Measurements from ENCODE around the gene ASPSCR1. TPM values are rescaled to one million over a fixed set of nuclear protein-coding genes. Genes with fewer than 3 reads are reported as not detected.

ASPSCR1 gene
- total RNA-seq, 1 donor from 2014 or later = 32.9 TPM

DNA sequence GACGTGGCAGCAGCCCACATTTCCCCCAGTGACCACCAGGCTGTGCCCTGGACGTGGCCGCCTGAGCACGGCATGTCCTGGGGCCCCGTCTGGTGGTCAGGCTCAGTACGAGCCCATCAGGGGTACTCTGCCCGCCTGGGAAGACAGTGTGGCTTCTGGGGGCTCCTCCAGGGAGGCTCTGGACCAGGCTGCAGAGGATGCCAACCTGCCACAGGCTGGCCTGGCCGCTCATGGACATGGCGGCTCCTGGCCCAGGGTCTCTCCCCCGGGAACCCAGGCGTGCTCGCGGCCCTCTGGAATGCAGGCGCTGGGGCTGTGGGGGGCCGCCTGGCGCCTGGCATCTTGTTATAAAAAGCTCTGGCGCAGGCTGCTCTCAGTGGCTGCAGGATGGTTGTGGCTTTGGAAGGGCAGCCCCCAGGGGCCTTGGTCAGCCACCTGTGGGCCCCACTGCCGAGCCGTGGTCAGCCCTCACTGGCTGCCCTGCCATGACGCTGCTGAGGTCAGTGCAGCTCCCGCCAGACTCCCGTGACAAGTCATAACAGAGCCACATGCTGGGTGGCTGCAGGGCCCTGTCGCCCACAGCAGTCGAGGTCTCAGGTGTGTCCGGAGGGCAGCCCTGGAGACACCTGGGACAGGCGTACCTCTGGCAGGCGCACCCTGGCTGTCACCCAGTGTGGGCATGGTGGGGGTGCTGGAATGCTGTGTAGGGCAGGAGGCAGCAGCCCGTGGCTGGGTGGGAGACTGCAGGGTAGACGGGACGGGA is 30.2 kb downstream of the ASPSCR1 start:
- H3K4me3 Mint-ChIP-seq (ENCODE audit: low read depth) = no peak overlapping the region
- H3K9me3 Mint-ChIP-seq = no peaks in the 10 kb centered on the region
- H3K27me3 Mint-ChIP-seq (ENCODE audit: low read depth) = no peaks in the 10 kb centered on the region
- H3K4me1 Mint-ChIP-seq (ENCODE audit: low read depth) = no peaks in the 10 kb centered on the region
- H3K27ac Mint-ChIP-seq = no peak overlapping the region
- intact Hi-C loops (cut with micrococcal nuclease) = no loop called here
- DNase-seq (ENCODE audit: low spot score) = no peak
- H3K36me3 Mint-ChIP-seq (ENCODE audit: low read depth) = no peaks in the 10 kb centered on the region

DNA sequence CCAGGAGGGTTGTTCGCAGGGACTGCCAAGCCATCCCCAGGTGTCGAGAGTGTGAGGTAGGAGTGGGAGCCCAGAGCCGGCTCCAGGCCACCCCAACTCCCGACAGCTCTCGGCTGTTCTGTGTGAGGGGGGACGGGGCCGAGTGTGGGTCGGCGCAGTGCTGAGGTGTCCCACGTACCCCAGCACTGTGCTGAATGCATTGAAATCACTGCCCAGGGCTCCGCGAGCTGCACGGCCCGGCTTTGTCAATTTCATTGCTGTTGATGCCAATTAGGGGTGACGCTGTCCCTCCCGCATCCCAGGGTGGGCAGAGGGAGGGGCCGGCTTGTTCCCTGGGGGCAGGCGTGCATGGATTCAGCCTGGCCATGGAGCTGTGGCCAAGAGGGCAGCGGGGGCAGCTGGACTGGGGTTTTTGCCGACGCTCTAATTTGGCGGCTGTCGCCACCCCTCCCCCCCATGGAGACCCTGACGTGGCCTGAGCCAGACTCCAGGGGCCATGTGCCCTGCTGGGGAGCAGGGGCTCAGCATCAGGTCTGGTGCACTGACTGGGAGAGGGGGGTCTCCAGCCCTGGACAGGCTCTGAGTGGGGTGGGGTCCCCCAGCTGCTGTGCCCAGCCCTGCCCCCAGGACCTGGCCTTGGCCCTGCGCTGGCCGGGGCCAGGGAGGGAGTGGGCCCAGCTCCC is 31.0 kb downstream of the ASPSCR1 start:
- H3K4me1 Mint-ChIP-seq (ENCODE audit: low read depth) = no peaks in the 10 kb centered on the region
- no peak overlapping the region for H3K27ac Mint-ChIP-seq
- H3K9me3 Mint-ChIP-seq = no peaks in the 10 kb centered on the region
- no peak for DNase-seq (ENCODE audit: low spot score)
- H3K4me3 Mint-ChIP-seq (ENCODE audit: low read depth) = no peak overlapping the region
- intact Hi-C loops (cut with micrococcal nuclease) = no loop called here
- no peaks in the 10 kb centered on the region for H3K36me3 Mint-ChIP-seq (ENCODE audit: low read depth)
- H3K27me3 Mint-ChIP-seq (ENCODE audit: low read depth) = no peaks in the 10 kb centered on the region

DNA sequence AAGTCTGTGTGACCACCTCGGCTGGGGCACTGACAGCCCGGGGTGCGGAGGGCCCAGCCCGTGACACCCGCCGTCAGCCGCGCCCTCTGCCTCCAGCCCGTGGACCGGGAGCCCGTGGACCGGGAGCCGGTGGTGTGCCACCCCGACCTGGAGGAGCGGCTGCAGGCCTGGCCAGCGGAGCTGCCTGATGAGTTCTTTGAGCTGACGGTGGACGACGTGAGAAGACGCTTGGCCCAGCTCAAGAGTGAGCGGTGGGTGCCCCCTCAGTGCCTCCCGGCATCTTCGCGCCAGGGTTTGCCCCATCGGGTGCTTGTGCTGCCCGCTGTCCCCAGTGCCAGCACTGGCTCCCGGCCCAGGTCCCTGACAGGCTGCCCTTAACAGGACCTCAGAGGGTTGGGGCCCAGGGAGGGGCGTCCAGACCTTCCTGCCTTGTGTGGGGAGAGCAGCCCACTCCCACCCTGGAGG is 31.5 kb downstream of the ASPSCR1 start:
- no peak overlapping the region for H3K4me3 Mint-ChIP-seq (ENCODE audit: low read depth)
- H3K27me3 Mint-ChIP-seq (ENCODE audit: low read depth) = no peaks in the 10 kb centered on the region
- H3K9me3 Mint-ChIP-seq = no peaks in the 10 kb centered on the region
- no peak overlapping the region for H3K27ac Mint-ChIP-seq
- DNase-seq (ENCODE audit: low spot score) = no peak
- H3K4me1 Mint-ChIP-seq (ENCODE audit: low read depth) = no peaks in the 10 kb centered on the region
- intact Hi-C loops (cut with micrococcal nuclease) = no loop called here
- no peaks in the 10 kb centered on the region for H3K36me3 Mint-ChIP-seq (ENCODE audit: low read depth)

GRCh38 chr17:82009413-82009812 is 32.0 kb downstream of the ASPSCR1 start:
- intact Hi-C loops (cut with micrococcal nuclease) = no loop called here
- no peak for DNase-seq (ENCODE audit: low spot score)
- Mint-ChIP-seq H3K27me3 (ENCODE audit: low read depth) (no peaks in the 10 kb centered on the region), H3K4me1 (ENCODE audit: low read depth) (no peaks in the 10 kb centered on the region), H3K27ac (no peak overlapping the region), H3K36me3 (ENCODE audit: low read depth) (no peaks in the 10 kb centered on the region), H3K4me3 (ENCODE audit: low read depth) (no peak overlapping the region), H3K9me3 (no peaks in the 10 kb centered on the region)

DNA sequence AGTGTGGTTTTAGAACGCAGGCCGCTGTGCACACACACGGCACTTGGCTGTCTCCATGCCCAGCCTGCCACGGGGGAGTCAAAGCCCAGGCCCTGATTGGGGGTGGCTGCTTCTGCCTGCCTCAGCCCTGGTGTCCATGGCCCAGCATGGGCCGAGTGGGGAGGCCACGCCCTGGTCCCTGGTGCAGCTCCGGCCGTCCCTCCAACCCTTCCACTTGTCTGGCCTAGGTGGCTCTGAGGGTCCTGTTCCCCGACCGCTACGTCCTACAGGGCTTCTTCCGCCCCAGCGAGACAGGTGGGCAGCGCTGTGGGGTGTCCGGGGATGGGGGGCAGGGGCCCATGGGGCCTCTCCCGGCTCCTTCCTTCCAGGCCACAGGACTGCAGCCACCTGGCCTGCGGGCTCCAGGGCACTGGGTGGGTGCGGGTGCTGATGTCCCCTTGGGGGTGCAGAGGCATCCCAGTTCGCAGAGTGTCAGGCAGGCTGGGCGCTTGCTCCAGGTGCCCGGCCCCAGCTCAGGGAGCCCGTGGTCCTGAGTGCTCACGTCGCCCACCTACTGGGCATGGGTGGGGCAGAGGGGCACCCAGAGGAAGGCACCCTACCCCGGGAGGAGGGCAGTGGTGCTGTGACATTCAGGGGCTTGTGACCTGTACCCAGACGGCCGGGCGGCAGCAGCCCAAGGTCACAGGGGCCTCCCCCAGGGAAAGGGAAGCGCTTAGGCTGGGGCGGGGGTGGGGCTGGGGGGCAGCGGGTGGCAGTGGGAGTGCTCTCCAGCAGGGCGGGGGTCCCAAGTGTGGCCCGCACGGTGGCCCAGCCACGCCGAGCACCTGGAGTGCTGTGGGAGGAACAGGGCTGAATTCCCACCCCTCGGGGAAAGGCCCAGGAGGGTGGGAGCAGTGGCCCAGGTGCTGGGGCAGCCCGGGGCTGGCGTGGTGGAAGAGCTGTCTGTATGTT is 33.4 kb downstream of the ASPSCR1 start:
- H3K4me1 Mint-ChIP-seq (ENCODE audit: low read depth) = no peaks in the 10 kb centered on the region
- no peaks in the 10 kb centered on the region for H3K36me3 Mint-ChIP-seq (ENCODE audit: low read depth)
- no peak for DNase-seq (ENCODE audit: low spot score)
- no peaks in the 10 kb centered on the region for H3K9me3 Mint-ChIP-seq
- no peaks in the 10 kb centered on the region for H3K27me3 Mint-ChIP-seq (ENCODE audit: low read depth)
- no peak overlapping the region for H3K4me3 Mint-ChIP-seq (ENCODE audit: low read depth)
- H3K27ac Mint-ChIP-seq = no peak overlapping the region
- intact Hi-C loops (cut with micrococcal nuclease) = no loop called here

DNA sequence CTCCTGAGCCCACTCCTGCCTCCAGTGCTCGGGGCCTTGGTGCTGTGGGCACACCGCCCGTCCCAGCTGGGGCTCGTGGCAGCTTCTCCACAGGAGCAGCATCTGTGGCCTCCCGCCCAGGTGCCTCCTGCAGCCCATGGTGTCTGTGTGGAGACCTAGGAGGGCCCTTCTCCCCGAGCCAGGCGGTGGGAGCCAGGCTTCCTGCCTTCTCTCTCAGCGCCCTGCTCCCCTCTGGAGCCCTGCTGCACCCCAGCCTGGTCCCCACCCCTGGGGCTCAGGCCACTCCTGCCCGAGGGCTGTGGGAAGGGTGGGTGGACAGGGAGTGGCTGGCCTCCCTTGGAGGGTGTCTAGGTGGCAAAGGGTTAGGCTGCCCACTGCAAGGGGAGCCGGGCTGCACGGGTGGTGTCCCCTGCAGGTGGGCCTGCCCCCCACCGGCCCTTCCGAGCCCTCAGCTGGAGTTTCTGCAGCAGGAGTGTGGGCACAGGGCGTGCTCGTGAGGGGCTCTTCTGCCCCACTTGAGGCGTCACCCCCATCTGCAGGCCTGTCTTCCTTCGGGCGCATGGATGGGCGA is 34.3 kb downstream of the ASPSCR1 start:
- no peaks in the 10 kb centered on the region for H3K4me1 Mint-ChIP-seq (ENCODE audit: low read depth)
- intact Hi-C loops (cut with micrococcal nuclease) = no loop called here
- DNase-seq (ENCODE audit: low spot score) = no peak
- H3K27ac Mint-ChIP-seq = no peak overlapping the region
- H3K27me3 Mint-ChIP-seq (ENCODE audit: low read depth) = no peaks in the 10 kb centered on the region
- no peak overlapping the region for H3K4me3 Mint-ChIP-seq (ENCODE audit: low read depth)
- no peaks in the 10 kb centered on the region for H3K36me3 Mint-ChIP-seq (ENCODE audit: low read depth)
- H3K9me3 Mint-ChIP-seq = no peaks in the 10 kb centered on the region

GRCh38 chr17:82012261-82012639 is 34.8 kb downstream of the ASPSCR1 start:
- intact Hi-C loops (cut with micrococcal nuclease) = no loop called here
- H3K9me3 Mint-ChIP-seq = no peaks in the 10 kb centered on the region

DNA sequence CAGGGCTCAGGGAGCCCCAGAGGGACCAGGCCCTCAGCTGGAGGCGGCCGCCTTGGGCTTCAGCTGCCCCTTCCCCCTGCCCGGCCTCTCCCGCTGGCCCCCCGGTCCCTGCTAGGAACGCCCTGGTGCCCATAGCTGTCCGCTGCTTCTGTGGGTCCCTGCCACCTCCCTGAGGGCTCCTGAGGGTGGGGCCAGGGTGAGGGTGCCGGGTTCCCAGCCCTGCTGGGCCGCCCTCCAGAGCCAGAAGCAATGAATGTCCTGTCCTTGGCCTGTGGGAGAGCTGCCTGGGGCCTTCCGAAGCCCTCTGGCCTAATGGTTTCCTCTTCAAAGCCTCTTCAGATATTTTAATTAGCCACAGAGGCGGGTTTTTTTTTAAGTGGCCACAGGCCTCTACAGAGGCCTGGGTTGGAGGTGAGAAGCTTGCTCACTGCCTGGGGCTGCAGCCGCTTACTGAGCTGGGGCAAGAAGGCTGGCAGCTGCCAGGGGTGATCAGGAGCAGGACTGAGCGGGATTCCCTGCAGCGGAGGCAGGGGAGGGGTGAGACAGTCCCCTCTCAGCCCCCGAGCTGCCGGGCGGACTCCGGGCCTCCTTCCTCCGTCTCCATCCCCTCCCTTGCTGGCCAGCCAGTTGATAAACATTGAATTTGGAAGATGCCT is 35.3 kb downstream of the ASPSCR1 start:
- H3K4me3 Mint-ChIP-seq (ENCODE audit: low read depth) = no peak overlapping the region
- H3K27me3 Mint-ChIP-seq (ENCODE audit: low read depth) = no peaks in the 10 kb centered on the region
- H3K9me3 Mint-ChIP-seq = no peaks in the 10 kb centered on the region
- DNase-seq (ENCODE audit: low spot score) = no peak
- intact Hi-C loops (cut with micrococcal nuclease) = no loop called here
- H3K27ac Mint-ChIP-seq = no peak overlapping the region
- H3K4me1 Mint-ChIP-seq (ENCODE audit: low read depth) = no peaks in the 10 kb centered on the region
- H3K36me3 Mint-ChIP-seq (ENCODE audit: low read depth) = no peaks in the 10 kb centered on the region

More at GRCh38 chr17:82012261-82012639, 34.8 kb downstream of the ASPSCR1 start:
- Mint-ChIP-seq H3K36me3 (ENCODE audit: low read depth) (no peaks in the 10 kb centered on the region), H3K4me1 (ENCODE audit: low read depth) (no peaks in the 10 kb centered on the region), H3K27me3 (ENCODE audit: low read depth) (no peaks in the 10 kb centered on the region), H3K27ac (no peak overlapping the region), H3K4me3 (ENCODE audit: low read depth) (no peak overlapping the region)
- DNase-seq (ENCODE audit: low spot score) = no peak

DNA sequence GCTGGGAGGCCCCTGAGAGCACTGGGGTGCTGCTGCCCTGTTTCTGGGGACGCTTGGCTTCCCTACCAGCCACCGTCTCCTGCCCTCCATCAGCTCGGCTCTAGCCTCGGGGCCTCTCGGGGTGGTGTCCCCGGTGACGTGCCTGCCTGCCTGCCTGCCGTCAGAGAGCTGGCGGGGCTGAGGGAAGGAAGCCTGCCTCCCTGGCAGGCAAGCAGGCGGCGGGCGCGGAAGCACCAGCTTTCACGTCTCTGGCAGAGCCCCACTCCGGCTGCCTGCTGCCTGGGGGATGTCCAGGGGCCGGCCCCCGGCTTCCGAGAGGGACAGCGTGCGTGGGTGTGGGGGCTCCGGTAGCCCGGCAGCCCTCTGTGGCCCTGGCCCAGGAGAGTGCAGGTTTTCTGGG is 35.9 kb downstream of the ASPSCR1 start:
- intact Hi-C loops (cut with micrococcal nuclease) = no loop called here
- H3K9me3 Mint-ChIP-seq = no peaks in the 10 kb centered on the region
- no peak overlapping the region for H3K4me3 Mint-ChIP-seq (ENCODE audit: low read depth)
- no peaks in the 10 kb centered on the region for H3K4me1 Mint-ChIP-seq (ENCODE audit: low read depth)
- peaks cover 1% of the 10 kb centered on the region for H3K36me3 Mint-ChIP-seq (ENCODE audit: low read depth)
- no peaks in the 10 kb centered on the region for H3K27me3 Mint-ChIP-seq (ENCODE audit: low read depth)
- no peak overlapping the region for H3K27ac Mint-ChIP-seq
- DNase-seq (ENCODE audit: low spot score) = no peak

DNA sequence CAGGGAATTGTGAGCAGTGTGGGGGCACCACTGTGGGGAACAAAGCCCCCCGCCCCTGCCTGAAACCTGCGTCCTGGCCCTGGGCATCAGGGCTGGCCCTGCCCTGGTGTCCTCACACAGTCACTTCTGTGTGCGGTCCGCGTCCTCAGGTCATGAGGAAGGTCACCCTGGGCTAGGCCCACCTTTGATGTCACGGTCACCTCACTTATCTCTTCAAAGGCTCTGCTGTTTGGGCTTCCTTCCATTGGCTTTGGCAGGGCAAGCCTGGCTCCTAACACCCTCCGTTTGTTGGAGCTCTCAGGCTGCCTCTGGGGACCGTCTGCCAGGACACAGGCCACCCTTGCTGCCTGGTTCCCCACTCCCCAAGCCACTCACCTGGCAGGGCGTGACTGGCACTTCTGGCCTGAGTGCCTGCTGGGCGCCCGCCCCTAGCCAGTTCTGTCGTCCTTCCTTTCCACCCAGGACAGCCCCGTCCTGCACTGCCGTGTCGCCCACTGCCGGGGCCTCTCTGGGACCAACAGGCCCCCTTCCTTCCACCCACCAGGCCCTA is 36.4 kb downstream of the ASPSCR1 start:
- Mint-ChIP-seq H3K27me3 (ENCODE audit: low read depth) (no peaks in the 10 kb centered on the region), H3K27ac (no peak overlapping the region), H3K9me3 (no peaks in the 10 kb centered on the region), H3K36me3 (ENCODE audit: low read depth) (peaks cover 6% of the 10 kb centered on the region), H3K4me1 (ENCODE audit: low read depth) (no peaks in the 10 kb centered on the region), H3K4me3 (ENCODE audit: low read depth) (no peak overlapping the region)
- intact Hi-C loops (cut with micrococcal nuclease) = no loop called here
- DNase-seq (ENCODE audit: low spot score) = no peak

DNA sequence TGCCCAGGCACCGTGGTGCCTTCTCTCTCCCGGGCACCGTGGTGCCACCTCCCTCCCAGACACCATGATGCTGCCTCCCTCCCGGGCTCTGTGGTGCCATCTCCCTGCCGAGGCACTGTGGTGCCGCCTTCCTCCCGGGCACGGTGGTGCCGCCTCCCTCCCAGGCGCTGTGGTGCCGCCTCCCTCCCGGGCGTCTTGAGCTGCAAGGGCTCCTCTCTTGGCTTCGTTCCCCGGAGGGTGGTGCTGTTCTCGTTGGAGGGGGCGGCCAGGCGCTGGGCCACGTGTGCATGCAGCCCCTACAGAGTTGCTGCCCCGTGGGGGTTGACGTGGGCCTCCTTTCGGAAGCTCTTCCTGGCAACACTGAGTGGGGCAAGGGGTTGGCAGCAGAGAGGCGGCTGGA is 37.0 kb downstream of the ASPSCR1 start:
- H3K9me3 Mint-ChIP-seq = no peaks in the 10 kb centered on the region
- H3K27ac Mint-ChIP-seq = no peak overlapping the region
- no peak overlapping the region for H3K4me3 Mint-ChIP-seq (ENCODE audit: low read depth)
- H3K27me3 Mint-ChIP-seq (ENCODE audit: low read depth) = no peaks in the 10 kb centered on the region
- H3K4me1 Mint-ChIP-seq (ENCODE audit: low read depth) = no peaks in the 10 kb centered on the region
- no peak for DNase-seq (ENCODE audit: low spot score)
- intact Hi-C loops (cut with micrococcal nuclease) = no loop called here
- H3K36me3 Mint-ChIP-seq (ENCODE audit: low read depth) = peaks cover 7% of the 10 kb centered on the region

DNA sequence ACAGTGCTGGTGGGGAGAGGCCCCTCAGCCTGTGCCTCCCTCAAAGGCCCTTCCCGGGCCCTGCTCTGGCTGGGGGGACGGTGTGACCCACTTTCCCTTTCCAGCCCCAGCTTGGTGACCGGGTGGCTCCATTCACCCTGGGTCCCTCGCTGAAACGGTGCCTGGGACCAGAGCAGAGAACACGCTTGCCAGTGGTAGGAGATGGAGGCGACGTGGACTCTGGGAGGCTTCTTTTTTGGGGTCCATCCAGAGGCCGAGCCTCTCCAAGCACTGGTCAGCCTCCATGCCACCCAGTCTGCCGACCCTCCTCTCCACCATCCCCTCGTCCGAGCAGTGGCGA is 37.5 kb downstream of the ASPSCR1 start:
- peaks cover 7% of the 10 kb centered on the region for H3K36me3 Mint-ChIP-seq (ENCODE audit: low read depth)
- no peak for DNase-seq (ENCODE audit: low spot score)
- no peak overlapping the region for H3K27ac Mint-ChIP-seq
- no peaks in the 10 kb centered on the region for H3K4me1 Mint-ChIP-seq (ENCODE audit: low read depth)
- H3K9me3 Mint-ChIP-seq = no peaks in the 10 kb centered on the region
- intact Hi-C loops (cut with micrococcal nuclease) = no loop called here
- H3K4me3 Mint-ChIP-seq (ENCODE audit: low read depth) = no peak overlapping the region
- no peaks in the 10 kb centered on the region for H3K27me3 Mint-ChIP-seq (ENCODE audit: low read depth)
